ENCODE measurements around the gene ZNF79.

DNA sequence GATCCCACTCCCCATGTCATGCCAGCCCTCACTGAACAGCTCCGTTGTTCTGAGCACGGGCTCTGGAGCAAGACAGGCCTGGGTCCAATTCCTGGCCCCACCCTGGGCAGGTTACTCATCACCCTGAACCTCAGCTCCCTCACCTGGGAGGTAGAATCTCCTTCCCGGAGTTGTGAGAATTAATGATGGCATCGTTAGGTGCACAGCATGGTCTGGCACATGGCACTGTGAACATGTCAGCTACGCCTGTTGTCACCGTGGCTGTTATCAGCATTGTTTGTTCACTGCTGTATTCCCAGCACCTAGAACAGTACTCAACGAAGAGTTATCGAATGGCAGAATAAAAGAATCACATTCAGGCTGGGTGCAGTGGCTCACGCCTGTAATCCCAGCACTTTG is 70.1 kb downstream of the ZNF79 start:
- TF ChIP-seq, protein P1, sequence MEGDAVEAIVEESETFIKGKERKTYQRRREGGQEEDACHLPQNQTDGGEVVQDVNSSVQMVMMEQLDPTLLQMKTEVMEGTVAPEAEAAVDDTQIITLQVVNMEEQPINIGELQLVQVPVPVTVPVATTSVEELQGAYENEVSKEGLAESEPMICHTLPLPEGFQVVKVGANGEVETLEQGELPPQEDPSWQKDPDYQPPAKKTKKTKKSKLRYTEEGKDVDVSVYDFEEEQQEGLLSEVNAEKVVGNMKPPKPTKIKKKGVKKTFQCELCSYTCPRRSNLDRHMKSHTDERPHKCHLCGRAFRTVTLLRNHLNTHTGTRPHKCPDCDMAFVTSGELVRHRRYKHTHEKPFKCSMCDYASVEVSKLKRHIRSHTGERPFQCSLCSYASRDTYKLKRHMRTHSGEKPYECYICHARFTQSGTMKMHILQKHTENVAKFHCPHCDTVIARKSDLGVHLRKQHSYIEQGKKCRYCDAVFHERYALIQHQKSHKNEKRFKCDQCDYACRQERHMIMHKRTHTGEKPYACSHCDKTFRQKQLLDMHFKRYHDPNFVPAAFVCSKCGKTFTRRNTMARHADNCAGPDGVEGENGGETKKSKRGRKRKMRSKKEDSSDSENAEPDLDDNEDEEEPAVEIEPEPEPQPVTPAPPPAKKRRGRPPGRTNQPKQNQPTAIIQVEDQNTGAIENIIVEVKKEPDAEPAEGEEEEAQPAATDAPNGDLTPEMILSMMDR (IDR thresholded peaks at IDR 0.05): no peak
- TF ChIP-seq JAZF1 (CRISPR knock-in tag; IDR thresholded peaks at IDR 0.05): no peak
